GM18511 (cell line): ENCODE data around the gene MXI1.

ENCODE experiments used
- ATAC-seq: cut with Tn5 transposase; IDR thresholded peaks from one replicate; pipeline ENCODE4 v1.9.1; 2021; ENCODE audit warnings: mild to moderate bottlenecking, moderate library complexity; ENCODE audit not compliant: unreplicated experiment

MXI1 gene

DNA sequence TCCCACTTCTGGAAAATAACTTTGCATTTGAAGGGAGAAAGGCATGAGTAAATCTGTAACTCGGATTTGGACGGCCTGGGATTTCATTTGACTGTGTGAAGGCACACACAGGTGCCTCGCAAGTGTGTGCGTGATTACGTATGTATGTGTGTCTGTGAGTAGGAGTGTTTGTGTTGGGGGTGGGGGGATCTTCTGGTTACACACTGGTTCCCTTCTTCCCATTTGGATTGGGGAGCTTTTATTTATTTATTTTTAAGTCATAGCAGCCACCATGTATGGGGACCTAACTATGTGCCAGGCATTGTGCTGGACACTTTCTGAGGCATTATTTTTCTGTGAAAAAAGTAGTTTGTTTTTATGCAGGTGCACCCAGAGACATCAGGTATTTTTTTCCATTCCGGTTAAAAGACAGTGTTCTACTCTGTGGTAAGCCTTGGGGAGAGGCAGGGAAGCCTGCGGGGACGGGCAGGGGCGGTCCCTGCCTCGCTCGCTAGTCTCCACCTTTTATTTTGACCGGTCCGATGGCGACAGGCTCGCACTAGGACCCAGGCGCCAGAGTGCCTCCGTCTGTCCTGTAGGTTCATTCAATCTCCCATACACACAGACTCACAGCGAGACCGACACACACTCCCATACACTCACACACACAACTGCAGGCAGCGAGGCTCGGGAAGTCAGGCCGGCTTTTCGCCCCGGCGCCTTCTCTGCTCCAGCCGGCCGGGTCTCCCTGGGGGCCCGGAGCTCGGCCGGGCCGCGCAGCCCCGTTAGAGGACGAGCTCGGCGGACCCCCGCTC lies at the start of gene MXI1:
Gene MXI1 (plus strand): TSS at position 595 of the 794 bp plus-strand sequence. CDS start 204 bp downstream, outside the sequence.
- peak; percentile 58 for ATAC-seq

DNA sequence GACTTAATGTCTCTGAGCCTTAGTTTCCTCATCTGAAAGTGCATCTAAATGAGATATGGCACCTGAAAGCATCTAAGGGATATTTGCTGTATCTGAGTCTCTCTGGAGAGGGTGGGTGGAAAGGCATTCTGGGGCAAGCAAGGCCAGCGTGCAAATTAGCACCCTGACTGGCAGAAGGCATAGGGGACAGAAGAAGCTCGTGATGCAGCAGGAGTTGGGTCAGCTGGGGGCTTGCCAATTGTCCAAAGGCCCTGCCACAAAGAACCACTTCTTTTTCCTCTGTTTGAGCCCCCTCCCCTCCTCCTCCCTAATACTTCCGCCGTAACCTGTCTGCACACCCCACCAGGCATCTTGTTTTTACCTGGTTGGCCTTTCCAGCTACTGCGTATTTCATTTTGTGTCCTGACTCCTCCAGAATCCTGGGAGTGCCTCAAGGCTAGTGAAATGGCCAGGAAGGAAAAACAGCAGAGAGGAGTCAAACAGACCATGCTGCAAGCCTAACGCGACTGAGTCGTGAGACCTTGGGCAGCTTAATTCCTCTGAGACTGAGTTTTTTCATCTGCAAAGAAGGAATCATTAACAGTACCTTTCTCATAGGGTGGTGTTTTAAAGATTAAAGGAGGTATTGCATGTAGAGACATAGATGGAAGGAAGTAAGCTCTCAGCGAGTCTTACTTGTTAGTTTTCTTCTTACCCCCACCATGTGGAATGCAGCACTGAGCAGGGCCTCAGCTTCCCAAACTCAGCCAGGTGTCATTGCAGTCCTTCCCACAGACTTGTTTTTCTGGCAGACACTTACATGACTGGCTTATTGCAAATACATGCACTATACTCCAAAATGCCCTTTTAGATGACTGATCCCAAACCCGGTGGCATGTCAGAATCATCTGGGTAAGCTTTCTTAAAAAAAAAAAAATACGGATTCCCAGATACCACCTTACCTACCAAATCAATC lies 49.1 kb upstream of the MXI1 start:
- ATAC-seq = no peak

DNA sequence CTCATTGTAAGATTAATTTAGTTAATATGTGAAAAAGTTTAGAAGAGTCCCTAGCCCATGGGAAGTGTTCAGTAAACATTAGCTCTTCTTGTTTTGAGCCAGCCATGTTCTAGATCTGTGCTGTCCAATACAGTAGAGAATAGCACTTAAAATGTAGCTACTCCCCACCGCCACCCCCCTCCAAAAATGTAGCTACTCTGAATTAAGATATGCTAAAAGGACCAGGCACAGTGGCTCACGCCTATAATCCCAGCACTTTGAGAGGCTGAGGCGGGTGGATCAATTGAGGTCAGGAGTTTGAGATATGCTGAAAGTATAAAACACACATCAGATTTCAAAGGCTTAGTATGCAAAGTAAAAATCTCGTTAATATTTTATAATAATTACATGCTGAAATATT lies 47.3 kb upstream of the MXI1 start:
- ATAC-seq = no peak

DNA sequence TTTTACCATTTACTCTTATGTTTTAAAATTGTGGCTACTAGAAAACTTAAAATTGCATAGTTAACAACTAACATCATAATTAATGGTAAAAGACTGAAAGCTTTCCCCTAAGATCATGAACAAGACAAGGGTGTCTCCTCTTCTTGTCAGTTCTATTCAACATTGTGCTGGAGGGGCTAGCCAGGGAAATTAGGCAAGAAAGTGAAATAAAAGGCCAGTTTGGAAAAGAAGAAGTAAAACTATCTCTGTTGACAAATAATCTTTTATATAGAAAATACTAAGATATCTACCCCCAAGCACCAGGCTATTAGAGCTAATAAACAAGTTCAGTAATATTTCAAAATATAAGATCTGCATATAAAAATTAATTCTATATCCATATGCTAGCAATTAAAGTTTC lies 46.9 kb upstream of the MXI1 start:
- no peak for ATAC-seq

DNA sequence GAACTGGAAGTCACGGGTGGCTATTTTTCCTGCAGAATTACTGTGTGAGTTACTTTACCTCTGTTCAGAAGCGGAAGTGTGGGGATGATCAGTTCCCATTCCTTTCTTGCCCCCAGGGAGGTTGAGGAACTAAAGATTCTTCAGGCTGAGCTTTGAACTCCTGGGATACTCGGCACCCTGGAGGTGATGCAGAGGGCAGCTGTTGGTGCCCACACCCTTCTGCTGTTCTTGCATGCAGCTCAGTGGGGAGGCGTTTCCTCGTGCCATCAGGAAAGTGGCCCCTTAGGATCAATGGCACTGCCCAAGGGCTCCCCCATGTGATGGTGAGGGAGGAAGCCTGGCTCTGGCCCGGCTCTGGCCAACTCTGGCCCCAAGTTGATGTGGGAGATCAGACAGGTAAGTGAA lies 44.7 kb upstream of the MXI1 start:
- no peak for ATAC-seq

DNA sequence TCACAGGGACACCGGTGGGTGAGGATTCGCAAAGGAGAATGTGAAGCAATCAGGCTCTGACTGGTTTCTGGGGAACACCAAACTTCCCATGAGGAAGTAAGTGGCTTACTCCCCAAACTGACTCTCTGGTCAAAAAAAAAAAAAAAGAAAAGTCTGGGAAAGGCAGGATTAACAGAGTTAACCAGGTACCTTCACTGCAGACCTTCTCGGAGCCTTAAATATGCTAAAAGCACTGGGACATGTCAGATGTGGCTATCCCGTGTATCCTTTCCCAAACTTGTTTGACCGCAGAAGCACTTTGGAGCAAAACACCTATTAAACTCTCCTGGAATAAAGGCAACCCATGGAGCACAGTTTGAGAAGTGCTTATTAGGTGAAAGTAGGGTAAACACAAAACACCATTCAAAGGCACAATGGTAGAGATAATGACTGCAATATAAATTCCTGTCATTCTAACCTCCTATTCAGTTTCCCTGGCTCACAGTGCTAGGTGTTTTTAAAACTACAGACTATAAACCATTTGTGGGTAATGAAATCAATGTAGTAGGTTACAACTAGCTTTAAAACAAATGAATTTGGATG lies 44.1 kb upstream of the MXI1 start:
- ATAC-seq = no peak

DNA sequence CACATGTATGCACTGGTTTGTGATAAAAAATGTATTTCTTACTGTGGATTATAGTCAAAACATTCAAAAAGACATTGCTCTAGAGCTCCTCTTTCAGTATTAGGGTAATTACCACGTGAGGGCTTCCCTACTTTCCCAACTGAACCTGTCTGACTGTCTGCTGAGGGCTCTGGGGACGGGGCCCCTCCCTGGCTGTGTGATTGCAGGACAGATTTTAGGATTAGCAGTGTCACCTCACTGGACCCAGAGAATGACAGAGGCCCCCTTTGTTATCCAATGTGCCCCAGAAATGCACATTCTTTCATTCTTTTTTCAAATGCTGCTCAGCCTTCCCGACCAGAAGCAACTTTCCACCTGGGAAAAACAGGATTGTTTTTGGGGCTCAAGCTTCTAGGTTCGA lies 43.6 kb upstream of the MXI1 start:
- ATAC-seq = no peak

DNA sequence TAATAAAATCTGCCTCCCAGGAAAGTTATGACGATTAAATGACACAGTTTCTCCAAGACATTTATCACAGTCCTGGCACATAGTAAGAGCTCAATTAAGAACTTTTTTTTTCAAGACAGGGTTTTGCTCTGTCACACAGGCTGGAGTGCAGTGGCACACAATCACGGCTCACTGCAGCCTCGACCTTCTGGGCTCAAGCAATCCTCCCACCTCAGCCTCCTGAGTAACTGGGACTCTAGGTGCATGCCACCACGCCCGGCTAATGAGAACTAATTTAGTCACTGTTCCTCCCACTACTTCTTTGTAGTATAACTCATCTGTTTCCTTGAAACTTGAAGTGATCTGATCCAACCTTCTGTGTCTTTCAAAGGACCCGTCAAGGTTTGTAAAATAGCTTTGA lies 42.2 kb upstream of the MXI1 start:
- ATAC-seq = no peak

DNA sequence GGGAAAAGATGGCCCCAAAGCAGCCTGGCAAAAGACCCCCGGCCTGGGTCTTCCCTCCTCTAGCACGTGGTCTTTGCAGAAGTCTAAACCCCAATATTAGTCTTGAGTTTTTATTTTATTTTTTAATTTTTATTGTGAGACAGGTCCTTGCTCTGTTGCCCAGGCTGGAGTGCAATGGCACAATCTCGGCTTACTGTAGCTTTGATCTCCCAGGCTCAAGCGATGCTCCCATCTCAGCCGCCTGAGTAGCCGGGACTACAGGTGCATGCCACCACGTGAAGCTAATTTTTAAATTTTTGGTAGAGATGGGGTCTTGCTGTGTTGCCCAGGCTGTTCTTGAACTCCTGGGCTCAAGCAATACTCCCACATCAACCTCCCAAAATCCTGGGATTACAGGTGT lies 40.3 kb upstream of the MXI1 start:
- ATAC-seq = no peak

DNA sequence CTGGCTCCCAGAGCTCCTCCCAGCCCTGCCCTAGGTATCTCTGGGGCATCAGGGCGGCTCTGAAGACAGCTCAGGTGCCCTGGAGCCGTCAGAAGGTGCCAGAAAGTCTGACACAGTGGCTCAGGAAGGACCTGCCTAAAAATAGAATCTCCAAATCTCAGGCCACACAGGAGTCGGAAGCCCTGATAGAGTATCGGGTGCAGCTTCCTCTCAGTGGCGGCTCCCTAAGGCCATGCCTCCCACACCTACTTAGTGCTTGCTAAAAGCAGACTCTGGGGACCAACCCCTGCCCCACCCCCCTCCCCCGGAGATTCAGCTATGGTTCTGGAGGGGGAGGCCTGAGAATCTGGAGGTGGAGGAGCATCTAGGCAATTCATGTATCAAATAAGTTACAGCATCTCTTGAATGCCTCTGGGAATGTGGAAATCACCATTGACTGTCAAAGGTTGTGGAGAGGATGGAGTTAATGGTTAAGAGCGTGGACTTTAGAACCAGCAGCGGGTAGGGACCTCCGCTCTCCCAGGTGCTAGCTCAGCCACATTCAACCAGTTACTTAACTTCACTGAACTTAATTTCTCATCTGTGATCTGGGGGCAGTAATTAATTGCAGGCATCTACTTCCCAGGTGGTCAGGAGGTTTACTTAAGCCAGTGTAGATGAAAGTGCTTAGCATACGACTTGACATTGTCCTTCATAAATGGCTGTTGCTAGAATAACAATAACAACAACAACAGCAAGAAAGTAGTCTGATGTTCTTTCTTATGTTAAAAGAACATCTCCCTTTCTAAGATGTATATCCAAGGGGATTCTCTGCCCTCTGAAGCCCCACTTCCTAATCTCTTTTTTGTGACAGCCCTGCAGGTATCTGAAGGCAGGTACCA lies 38.6 kb upstream of the MXI1 start:
- ATAC-seq = peak; percentile 72

DNA sequence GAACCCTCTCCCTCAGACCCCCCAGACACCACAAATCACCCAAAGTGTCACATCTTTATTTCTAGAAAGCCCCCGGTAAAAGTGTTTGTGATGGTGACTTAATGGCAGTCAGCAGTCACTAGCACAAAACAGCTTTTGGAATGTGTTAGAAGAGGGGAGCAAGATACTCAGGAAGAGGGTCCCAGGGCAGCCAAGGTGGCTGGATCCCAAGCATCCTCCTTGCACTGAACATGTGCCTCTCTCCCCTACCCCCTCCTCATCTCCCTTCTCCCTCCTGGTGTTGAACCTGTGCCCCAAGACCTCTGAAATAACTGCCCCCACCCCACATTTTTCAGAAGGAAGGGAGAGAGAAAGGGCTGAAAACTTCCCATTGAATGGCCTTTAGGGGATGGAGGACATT lies 37.8 kb upstream of the MXI1 start:
- no peak for ATAC-seq

DNA sequence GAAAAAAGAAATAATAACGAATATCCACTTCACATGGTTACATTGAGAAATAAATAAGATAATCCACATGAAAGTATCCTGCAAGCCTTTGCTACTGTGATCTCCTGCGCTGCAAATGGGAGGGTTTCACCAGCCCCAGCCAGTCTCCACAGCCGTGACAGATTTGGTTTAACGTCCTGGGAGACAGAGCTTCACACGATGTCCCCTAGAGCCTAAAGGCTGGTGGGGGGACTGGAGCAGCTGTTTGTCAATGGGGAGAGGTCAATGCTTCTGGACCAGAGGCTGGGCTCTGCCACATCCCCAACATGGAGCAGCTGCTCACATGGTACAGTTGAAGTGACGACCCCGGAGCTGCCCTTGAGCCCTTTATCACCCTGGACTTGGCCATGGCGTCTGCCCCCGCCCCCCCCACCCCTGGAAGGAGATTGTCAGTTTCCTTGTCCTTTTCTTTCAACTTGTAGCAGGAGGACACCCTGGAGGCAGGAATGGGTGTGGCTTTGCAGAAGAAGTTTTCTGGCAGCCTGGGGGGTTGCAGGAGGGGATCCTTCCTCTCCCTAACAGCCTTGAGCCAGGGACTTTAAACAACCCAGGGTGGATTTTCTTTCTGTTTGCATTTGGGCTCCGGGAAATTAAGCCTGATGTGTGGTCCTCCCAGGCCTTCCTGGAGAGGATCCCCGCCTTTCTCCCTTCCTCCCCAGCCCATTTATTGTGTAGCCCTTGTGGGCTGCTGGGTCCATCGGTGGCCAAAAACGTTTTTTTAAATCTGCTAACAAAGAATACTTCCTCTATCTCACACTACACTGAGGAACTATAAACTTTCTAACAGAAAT lies 37.0 kb upstream of the MXI1 start:
- ATAC-seq = no peak

DNA sequence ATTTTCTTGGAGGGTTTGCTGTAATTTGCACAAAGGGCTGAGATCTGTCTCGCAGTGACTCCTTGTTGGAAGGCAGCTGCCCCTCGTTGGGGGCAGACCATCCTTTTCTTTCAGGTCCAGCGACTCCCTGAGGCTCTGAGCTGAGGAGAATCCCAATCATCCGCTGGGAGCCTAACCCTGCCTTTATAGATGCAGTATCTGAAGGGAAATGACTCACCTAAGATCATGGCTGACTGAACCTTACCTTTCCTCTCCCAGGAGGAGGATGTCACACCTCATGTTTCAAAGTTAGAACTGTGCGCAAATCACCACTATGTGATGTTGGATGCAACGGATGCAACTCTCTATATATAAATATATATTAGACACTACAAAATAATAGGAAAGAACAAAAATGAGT lies 36.4 kb upstream of the MXI1 start:
- ATAC-seq = no peak

DNA sequence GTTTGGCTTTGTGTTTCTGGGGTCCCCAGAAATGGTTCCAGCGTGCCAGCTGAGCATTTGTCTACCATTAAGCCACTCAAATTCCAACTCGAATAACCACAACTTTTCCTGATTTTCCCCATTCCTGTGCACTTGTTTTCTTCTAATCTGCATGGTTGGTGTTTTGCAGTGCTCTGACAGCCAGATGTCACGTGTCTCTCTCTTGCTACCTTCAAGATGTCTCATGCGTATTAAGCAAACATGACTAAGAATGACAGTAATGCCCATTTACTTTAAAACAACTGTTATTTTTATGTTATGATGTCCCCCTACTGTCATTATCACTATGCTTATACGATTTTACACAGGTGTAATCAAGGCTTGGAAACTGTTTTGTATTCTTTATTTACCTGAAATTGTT lies 35.2 kb upstream of the MXI1 start:
- ATAC-seq = no peak

DNA sequence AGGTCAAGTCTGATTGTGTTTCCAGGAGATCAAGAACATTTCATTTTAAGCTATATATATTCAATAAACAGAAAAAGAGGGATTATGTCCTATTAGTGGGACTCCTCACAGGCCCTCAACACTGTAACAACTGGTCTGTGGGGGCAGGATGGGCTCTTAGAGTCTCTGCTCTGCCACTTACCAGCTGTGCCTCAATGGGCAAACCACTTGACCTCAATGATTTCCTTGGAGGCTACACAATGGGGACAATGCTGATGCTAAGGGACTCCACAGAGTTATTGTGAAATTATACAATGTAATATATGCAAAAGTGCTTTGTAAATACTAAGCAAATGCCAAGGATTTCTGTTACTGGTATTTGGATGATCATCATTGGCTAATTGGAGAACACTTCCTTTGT lies 33.2 kb upstream of the MXI1 start:
- no peak for ATAC-seq

DNA sequence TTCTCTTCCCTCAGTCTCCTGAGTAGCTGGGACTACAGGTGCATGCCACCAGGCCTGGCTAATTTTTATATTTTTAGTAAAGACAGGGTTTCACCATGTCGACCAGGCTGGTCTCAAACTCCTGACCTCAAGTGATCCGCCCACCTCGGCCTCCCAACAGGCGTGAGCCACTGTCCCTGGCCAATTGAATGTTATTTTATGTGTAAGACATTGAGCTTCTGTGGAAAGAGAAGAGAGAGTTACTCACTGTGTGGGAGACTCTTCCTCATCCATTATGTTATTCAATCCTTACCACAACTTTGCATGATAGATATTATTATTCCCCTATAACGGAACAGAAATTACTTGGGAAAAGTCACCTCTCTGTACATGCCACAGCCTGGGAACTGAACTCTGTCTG lies 32.6 kb upstream of the MXI1 start:
- no peak for ATAC-seq

DNA sequence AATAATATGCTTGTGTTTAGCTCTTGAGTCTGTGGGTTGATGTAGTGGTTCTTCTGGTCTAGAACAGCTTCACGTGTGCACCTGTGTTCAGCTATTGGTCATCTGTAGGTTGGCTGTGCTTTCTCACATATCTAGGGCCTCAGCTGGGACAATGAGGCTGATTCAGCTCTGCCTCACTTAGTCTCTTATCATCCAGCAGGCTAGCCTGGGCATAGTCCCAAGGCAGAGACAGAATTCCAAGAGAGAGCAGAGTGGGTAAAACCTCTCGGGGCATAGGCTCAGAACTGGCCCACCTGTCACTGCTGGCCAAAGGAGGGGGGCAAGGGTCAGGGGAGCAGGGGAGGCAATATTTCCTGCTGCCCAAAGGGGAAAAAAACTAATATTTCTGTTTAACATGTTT lies 32.0 kb upstream of the MXI1 start:
- no peak for ATAC-seq

DNA sequence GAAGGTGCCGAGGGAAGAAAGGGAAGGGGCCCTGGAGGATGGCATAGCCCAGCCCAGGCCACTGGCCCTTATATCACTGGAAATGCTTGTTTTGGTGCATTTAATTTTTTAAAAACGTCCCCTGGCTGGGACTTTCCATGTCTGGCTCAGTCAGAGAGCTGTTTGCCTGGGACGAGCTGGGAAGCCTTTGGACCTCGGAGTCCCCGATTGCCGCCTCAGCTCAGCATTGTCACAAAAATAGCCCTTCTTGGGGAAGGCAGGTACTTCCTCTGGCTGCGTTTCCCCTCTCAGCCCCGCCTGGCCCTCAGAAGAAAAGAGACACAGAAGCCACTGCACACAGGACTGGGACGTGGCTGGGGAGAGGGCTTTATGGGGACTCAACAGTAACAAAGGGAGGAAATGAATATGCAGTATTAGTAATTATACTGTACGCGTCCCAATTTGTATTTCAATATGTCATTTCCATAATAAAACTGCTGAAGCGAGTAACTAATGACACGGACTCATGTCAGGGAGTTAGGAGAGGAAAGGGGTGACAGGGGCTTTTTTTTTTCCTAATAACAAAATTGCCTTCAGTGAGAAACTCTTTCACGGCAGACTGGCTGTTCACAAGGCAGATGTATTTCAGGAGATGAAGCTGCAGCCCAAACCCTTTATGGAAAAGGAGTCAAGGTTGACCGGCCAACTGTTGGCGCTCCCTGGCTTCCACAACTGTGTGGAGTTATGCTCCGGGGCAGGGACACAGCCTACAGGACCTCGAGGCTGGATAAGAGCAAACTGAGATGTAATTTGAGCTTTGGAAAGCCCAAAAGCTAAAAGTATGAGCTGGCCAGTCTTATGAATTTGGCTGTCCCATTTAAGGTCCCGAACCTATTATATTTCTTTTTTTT lies 31.0 kb upstream of the MXI1 start:
- no peak for ATAC-seq

DNA sequence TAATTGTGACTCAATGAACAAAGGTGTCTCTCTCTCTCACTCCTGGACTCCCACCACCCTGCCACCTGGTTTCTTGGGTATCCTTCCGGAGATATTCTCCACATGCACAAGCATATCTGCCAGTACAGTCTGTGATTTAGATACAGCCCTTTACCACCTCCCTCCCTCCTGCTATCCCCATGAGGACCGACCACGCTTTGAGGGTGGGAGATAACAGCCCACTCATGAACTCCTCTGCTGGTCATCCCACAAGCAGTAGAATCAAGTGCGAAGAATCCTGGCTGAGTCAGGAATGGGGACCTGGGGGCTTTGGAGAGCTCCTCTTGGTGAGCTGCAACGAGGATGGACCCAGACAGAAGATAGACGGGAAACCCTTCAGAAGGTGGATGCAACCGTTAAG lies 28.2 kb upstream of the MXI1 start:
- no peak for ATAC-seq
